K562 (cell line): ENCODE data around the gene SLC6A6. TPM values are rescaled to one million over a fixed set of nuclear protein-coding genes. Genes with fewer than 3 reads are reported as not detected.

Source experiments
- ATAC-seq: fragments of 200-7000 bp; cut with Tn5 transposase; 3 replicates; pipeline ENCODE4 v1.9.1; 2020; ENCODE audit warnings: moderate library complexity
- BruUV-seq: library from RNA; stranded (reverse); fragments of 400-500 nt; replicated peaks from 2 replicates; lab custom pipeline; 2021; lab: Mats Ljungman, UMichigan
- CTCF ChIA-PET: fragments of 300-600 bp; formaldehyde crosslinking; extraction: SDS; loops from one replicate; lab custom pipeline; 2021; ENCODE audit warnings: low intra/inter-chr PET ratio; lab: Yijun Ruan, JAX
- POLR2A ChIA-PET: fragments of 300-600, 350-650 bp; sonication (Branson Sonifier 250); formaldehyde crosslinking; extraction: SDS; loops from one replicate; lab custom pipeline; 2021; ENCODE audit warnings: antibody characterized with exemption, inconsistent platforms; lab: Yijun Ruan, JAX
- DNase-seq, 4 experiments: peaks; one replicate each; pipeline versions ENCODE4 v3.0.0 to v3.0.0-alpha.2; 2011 to 2018; ENCODE audit warnings: low spot score in 3 of 4, mixed read lengths in 3 of 4; ENCODE audit errors: extremely low read depth in 1 of 4
- FAIRE-seq: peaks from 2 replicates; lab custom pipeline; 2011; peaks lifted over from hg19 to GRCh38; lab: Jason Lieb, UNC
- H2AFZ ChIP-seq: 2 replicates; pipeline ENCODE4 v1.6.0; 2011; ENCODE audit warnings: low read depth, low read length, control low read depth, inconsistent platforms
- H3K27ac ChIP-seq: fragments of 200-600 bp; 3 replicates; pipeline ENCODE4 v1.8.0; 2011; ENCODE audit warnings: low read depth, mild to moderate bottlenecking, control low read depth, inconsistent platforms, low read length, moderate library complexity, mixed read lengths; ENCODE audit errors: extremely low read depth
- H3K27me3 ChIP-seq, 2 experiments: fragments of 300-600 bp in 1 of 2; 2 replicates in 1 of 2; 3 replicates in 1 of 2; pipeline versions ENCODE4 v1.6.0 to v1.8.0; 2011; ENCODE audit warnings: inconsistent platforms in 2 of 2, low read length in 2 of 2, mild to moderate bottlenecking in 1 of 2, mixed read lengths in 1 of 2, moderate library complexity in 1 of 2; ENCODE audit not compliant: control insufficient read depth in 2 of 2, insufficient read depth in 2 of 2
- H3K36me3 ChIP-seq: fragments of 300-600 bp; 3 replicates; pipeline ENCODE4 v1.8.0; 2011; ENCODE audit warnings: mild to moderate bottlenecking, low read length, inconsistent platforms; ENCODE audit not compliant: control insufficient read depth, insufficient read depth
- H3K4me1 ChIP-seq, 2 experiments: fragments of 200-600 bp in 1 of 2; replicated peaks in 1 of 2; 2 replicates in 1 of 2; 3 replicates in 1 of 2; pipeline versions ENCODE4 v1.5.1 to v1.8.0; 2011; ENCODE audit warnings: inconsistent platforms in 2 of 2, low read length in 2 of 2, mild to moderate bottlenecking in 1 of 2, mixed read lengths in 1 of 2, moderate library complexity in 1 of 2; ENCODE audit not compliant: control insufficient read depth in 2 of 2, insufficient read depth in 2 of 2
- H3K4me2 ChIP-seq: 2 replicates; pipeline ENCODE4 v1.6.1; 2011; ENCODE audit warnings: low read length, control low read depth, inconsistent platforms, mixed read lengths; ENCODE audit not compliant: insufficient read depth
- H3K4me3 ChIP-seq: fragments of 200-600 bp; sonication (generic), shearing (Covaris generic); 2 replicates; pipeline ENCODE4 v1.5.1; 2016; ENCODE audit warnings: control low read depth, inconsistent platforms
- H3K79me2 ChIP-seq: fragments of 200-600 bp; 3 replicates; pipeline ENCODE4 v1.8.0; 2011; ENCODE audit warnings: low read length, inconsistent platforms; ENCODE audit not compliant: control insufficient read depth, insufficient read depth
- H3K9ac ChIP-seq, 2 experiments: 2 replicates each; pipeline versions ENCODE4 v1.6.0 to v1.6.1; 2011; ENCODE audit warnings: low read depth in 2 of 2, low read length in 2 of 2, control low read depth in 1 of 2, inconsistent platforms in 1 of 2, mild to moderate bottlenecking in 1 of 2, mixed read lengths in 1 of 2; ENCODE audit not compliant: insufficient read depth in 1 of 2
- H3K9me1 ChIP-seq: one replicate; pipeline ENCODE4 v1.6.0; 2011; ENCODE audit warnings: inconsistent platforms, mild to moderate bottlenecking, low read length, moderate library complexity; ENCODE audit not compliant: control insufficient read depth, insufficient read depth
- H3K9me3 ChIP-seq: replicated peaks from 2 replicates; pipeline ENCODE4 v1.5.1; 2011; ENCODE audit warnings: low read depth, low read length, inconsistent platforms; ENCODE audit not compliant: control insufficient read depth, insufficient read depth
- H4K20me1 ChIP-seq: replicated peaks from 2 replicates; pipeline ENCODE4 v1.6.1; 2011; ENCODE audit warnings: low read length, inconsistent platforms, mixed read lengths; ENCODE audit not compliant: control insufficient read depth, insufficient read depth
- ETV6 ChIP-seq, 3 experiments: fragments of 150-350 bp in 1 of 3; sonication (generic) in 1 of 3; formaldehyde crosslinking in 1 of 3; IDR thresholded peaks; 2 replicates each; pipeline versions ENCODE4 v1.6.1 to v1.8.0; 2014 to 2022; ENCODE audit warnings: borderline replicate concordance in 2 of 3, low read depth in 2 of 3, antibody characterized with exemption in 1 of 3, low read length in 1 of 3, mild to moderate bottlenecking in 1 of 3, missing genetic modification reagents in 1 of 3
- HCFC1 ChIP-seq: IDR thresholded peaks from 2 replicates; pipeline ENCODE4 v1.6.1; 2012; ENCODE audit warnings: low read depth, low read length, improper control_type of control experiment
- HMG20B ChIP-seq: fragments of 250-450 bp; sonication (Bioruptor Pico); IDR thresholded peaks from 2 replicates; pipeline ENCODE4 v1.5.0; 2021; ENCODE audit warnings: mild to moderate bottlenecking
- HNRNPLL ChIP-seq: fragments of 200-400 bp; formaldehyde crosslinking; IDR thresholded peaks from 2 replicates; pipeline ENCODE4 v1.6.1; 2017; ENCODE audit warnings: low read length, low read depth, mild to moderate bottlenecking; ENCODE audit not compliant: poor library complexity, severe bottlenecking
- KHSRP ChIP-seq: fragments of 450-650 bp; IDR thresholded peaks from 2 replicates; pipeline ENCODE4 v1.6.1; 2017
- MAFF ChIP-seq: IDR thresholded peaks from 2 replicates; pipeline ENCODE4 v1.6.1; 2012; ENCODE audit warnings: low read length, improper control_type of control experiment
- MEIS2 ChIP-seq: fragments of 450-650 bp; IDR thresholded peaks from 2 replicates; pipeline ENCODE4 v1.6.1; 2014; ENCODE audit warnings: mild to moderate bottlenecking; ENCODE audit not compliant: partially characterized antibody
- PURB ChIP-seq: sonication (generic); formaldehyde crosslinking; IDR thresholded peaks from 2 replicates; pipeline ENCODE4 v1.9.0; 2021; ENCODE audit warnings: low read depth, mild to moderate bottlenecking, missing genetic modification reagents
- RBM39 ChIP-seq: fragments of 200-400 bp; formaldehyde crosslinking; optimal IDR thresholded peaks from 2 replicates; pipeline ENCODE3; 2018; ENCODE audit warnings: low read depth, low read length
- RFX1 ChIP-seq: fragments of 450-650 bp; IDR thresholded peaks from 2 replicates; pipeline ENCODE4 v1.6.1; 2016; ENCODE audit warnings: mild to moderate bottlenecking, moderate library complexity
- SIRT6 ChIP-seq: IDR thresholded peaks from one replicate; pipeline ENCODE4 v1.6.1; 2012; ENCODE audit warnings: low read depth, mild to moderate bottlenecking, control low read depth, inconsistent platforms, low read length, moderate library complexity
- SMAD3 ChIP-seq: fragments of 450-650 bp; formaldehyde crosslinking; conservative IDR thresholded peaks from 2 replicates; pipeline ENCODE4 v1.4.0; 2020; ENCODE audit warnings: mild to moderate bottlenecking
- THRAP3 ChIP-seq: fragments of 450-650 bp; IDR thresholded peaks from 2 replicates; pipeline ENCODE4 v1.6.1; 2016; ENCODE audit warnings: mild to moderate bottlenecking, inconsistent platforms, borderline replicate concordance
- ZKSCAN1 ChIP-seq: fragments of 150-350 bp; IDR thresholded peaks from 2 replicates; pipeline ENCODE4 v1.6.1; 2016; ENCODE audit warnings: low read depth, low read length
- ZKSCAN8 ChIP-seq: fragments of 200-800 bp; sonication (Bioruptor generic); IDR thresholded peaks from 2 replicates; pipeline ENCODE4 v1.6.1; 2016; ENCODE audit warnings: missing genetic modification characterization, missing compliant biosample characterization
- ZNF12 ChIP-seq: sonication (generic); formaldehyde crosslinking; IDR thresholded peaks from 2 replicates; pipeline ENCODE4 v1.4.0; 2020; ENCODE audit warnings: mild to moderate bottlenecking, missing genetic modification reagents
- ZNF589 ChIP-seq: fragments of 200-800 bp; sonication (Bioruptor generic); IDR thresholded peaks from 2 replicates; pipeline ENCODE4 v1.6.1; 2016; ENCODE audit warnings: low read depth, missing genetic modification characterization, missing compliant biosample characterization
- WGBS: fragments of 100-300 bp; shearing (Covaris generic); methylation state at CpG from one replicate; pipeline ENCODE4 v1.1.6; 2016; ENCODE audit warnings: low coverage, mixed read lengths; ENCODE audit not compliant: insufficient coverage; ENCODE audit errors: missing lambda C conversion rate; 5-methylcytosine and 5-hydroxymethylcytosine counted together
- in situ Hi-C: fragments of 300-500 bp; cut with MboI; formaldehyde crosslinking; loops from 4 replicates; pipeline ENCODE4 v1.15.0; 2018; ENCODE audit warnings: inconsistent platforms, mixed read lengths
- intact Hi-C: fragments of 100-400 bp; cut with micrococcal nuclease; formaldehyde crosslinking; loops from 2 replicates; pipeline ENCODE4 v1.14.2; 2022
- polyA plus RNA-seq, 8 experiments: library from polyadenylated mRNA; depleted of rRNA in 4 of 8; stranded (reverse) in 5 of 8; unstranded in 3 of 8; fragments of >200 nt; fragmentation: Nextera tagmentation in 2 of 8; fragmentation: Illumina TruSeq in 1 of 8; extraction: Ambion mirVana in 2 of 8; extraction: Trizol in 1 of 8; gene quantifications; 2 replicates each; pipeline versions ENCODE4 v1.2.1 to v1.2.3, GENCODE V29; 2011 to 2014; ENCODE audit warnings: inconsistent platforms in 1 of 8, missing spikeins in 1 of 8
- total RNA-seq, 7 experiments: library from RNA; depleted of rRNA in 6 of 7; stranded (reverse); fragments of >200 nt in 6 of 7; fragmentation: Illumina TruSeq in 2 of 7; extraction: Trizol in 2 of 7; gene quantifications; 2 replicates each; pipeline versions ENCODE4 v1.2.1 to v1.2.3, GENCODE V29; 2011 to 2021; ENCODE audit warnings: low replicate concordance in 1 of 7
- TF ChIP-seq, protein P1 (sequence below): fragments of 450-650 bp; conservative IDR thresholded peaks from 2 replicates; pipeline ENCODE4 v1.6.1; 2016; ENCODE audit warnings: missing genetic modification characterization, low read depth, mild to moderate bottlenecking, missing compliant biosample characterization, moderate library complexity
- TF ChIP-seq, protein P2 (sequence below): fragments of 450-650 bp; formaldehyde crosslinking; IDR thresholded peaks from 2 replicates; pipeline ENCODE4 v1.4.0; 2020; ENCODE audit warnings: mild to moderate bottlenecking, moderate library complexity
- TF ChIP-seq, protein P3 (sequence below): sonication (generic); formaldehyde crosslinking; IDR thresholded peaks from 2 replicates; pipeline ENCODE4 v1.8.0; 2022; ENCODE audit warnings: mild to moderate bottlenecking, low read depth, missing genetic modification reagents

The SLC6A6 gene
- total and polyA plus RNA-seq, 9 of the 15 experiments (the other 6 are each of a cell fraction or from before 2014, with no cell fraction given), result 12.3 to 203 (median 93.2) TPM

DNA sequence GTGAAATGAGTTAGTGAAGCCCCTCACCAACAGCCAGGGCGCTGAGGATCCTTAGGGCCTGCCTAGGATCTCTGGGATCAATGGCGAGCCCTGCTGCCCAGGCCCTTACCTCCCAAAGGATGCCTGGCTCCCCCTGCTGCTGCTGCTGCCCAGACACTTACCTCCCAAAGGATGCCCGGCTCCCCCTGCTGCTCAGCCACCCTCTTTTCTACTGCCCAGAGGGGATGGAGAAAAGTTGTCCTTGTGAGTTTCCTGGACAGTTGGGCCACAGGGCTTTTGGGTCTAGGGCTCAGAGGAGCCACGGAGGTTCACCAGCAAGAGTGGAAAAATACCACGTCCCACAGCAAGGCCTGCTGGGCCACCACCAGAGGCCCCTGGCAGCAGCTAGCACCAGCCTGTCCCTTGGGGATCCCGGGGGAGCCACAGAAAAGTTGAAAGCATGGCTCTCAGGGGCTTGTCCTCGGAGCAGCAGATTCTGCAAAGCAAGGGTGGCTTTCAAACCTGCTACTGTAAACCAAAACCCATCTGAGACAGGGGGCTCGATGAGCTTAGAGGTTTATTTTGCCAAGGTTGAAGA is 59.4 kb downstream of the SLC6A6 start:
- Histone ChIP-seq H3K4me1 (peaks cover 9 to 12% of the 10 kb centered on the region in 2 experiments; a peak in 3 of 5 replicates), H3K79me2 (no peaks in the 10 kb centered on the region), H3K4me2 (no peak overlapping the region), H3K9me1 (no peaks in the 10 kb centered on the region), H3K36me3 (peaks cover 99% of the 10 kb centered on the region), H3K9me3 (no peaks in the 10 kb centered on the region), H3K27me3 (no peaks in the 10 kb centered on the region), H2AFZ (no peak overlapping the region), H3K27ac (no peak overlapping the region), H3K9ac (peak overlapping the region in 1 of 2 experiments; percentile 38; a peak in 1 of 4 replicates), H3K4me3 (no peak overlapping the region), H4K20me1 (no peaks in the 10 kb centered on the region)
- POLR2A ChIA-PET, result interaction anchor here (1.1 kb wide), 1 partner anchor 186 kb away, joined by 3 read pairs; no protein-coding TSS in a partner anchor
- BruUV-seq, result no TSS peak
- DNase-seq (peak in 3 of 4 experiments; percentile 41 to 51 (median 42)), ATAC-seq (peak; percentile 65), FAIRE-seq (no peak)
- CTCF ChIA-PET, result interaction anchor here (0.6 to 4.7 kb wide), 5 partner anchors 60 to 565 kb away, joined by 4 to 69 read pairs (median 13); no protein-coding TSS in a partner anchor
- in situ Hi-C loops, result loop anchor here (5.0 kb wide), 1 partner anchor 260 kb away; no protein-coding TSS in a partner anchor
- intact Hi-C loops, result loop anchor here (2.0 to 10.0 kb wide), 2 partner anchors 201 to 567 kb away; no protein-coding TSS in a partner anchor
- WGBS, result 83% methylated on average over 8 of the region's 8 CpGs
- TF ChIP-seq MAFF, result no peak
- no peak for TF ChIP-seq KHSRP
- TF ChIP-seq MEIS2, result no peak
- no peak for TF ChIP-seq ZKSCAN1
- no peak for TF ChIP-seq ZNF589 (CRISPR knock-in tag)
- TF ChIP-seq ZNF12, result no peak
- TF ChIP-seq HNRNPLL, result no peak
- TF ChIP-seq THRAP3, result no peak
- TF ChIP-seq HMG20B, result no peak
- no peak for TF ChIP-seq PURB
- TF ChIP-seq, protein P1, sequence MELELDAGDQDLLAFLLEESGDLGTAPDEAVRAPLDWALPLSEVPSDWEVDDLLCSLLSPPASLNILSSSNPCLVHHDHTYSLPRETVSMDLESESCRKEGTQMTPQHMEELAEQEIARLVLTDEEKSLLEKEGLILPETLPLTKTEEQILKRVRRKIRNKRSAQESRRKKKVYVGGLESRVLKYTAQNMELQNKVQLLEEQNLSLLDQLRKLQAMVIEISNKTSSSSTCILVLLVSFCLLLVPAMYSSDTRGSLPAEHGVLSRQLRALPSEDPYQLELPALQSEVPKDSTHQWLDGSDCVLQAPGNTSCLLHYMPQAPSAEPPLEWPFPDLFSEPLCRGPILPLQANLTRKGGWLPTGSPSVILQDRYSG (tag), result no peak
- TF ChIP-seq, protein P2, sequence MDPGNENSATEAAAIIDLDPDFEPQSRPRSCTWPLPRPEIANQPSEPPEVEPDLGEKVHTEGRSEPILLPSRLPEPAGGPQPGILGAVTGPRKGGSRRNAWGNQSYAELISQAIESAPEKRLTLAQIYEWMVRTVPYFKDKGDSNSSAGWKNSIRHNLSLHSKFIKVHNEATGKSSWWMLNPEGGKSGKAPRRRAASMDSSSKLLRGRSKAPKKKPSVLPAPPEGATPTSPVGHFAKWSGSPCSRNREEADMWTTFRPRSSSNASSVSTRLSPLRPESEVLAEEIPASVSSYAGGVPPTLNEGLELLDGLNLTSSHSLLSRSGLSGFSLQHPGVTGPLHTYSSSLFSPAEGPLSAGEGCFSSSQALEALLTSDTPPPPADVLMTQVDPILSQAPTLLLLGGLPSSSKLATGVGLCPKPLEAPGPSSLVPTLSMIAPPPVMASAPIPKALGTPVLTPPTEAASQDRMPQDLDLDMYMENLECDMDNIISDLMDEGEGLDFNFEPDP (CRISPR knock-in tag), result no peak
- TF ChIP-seq, protein P3, sequence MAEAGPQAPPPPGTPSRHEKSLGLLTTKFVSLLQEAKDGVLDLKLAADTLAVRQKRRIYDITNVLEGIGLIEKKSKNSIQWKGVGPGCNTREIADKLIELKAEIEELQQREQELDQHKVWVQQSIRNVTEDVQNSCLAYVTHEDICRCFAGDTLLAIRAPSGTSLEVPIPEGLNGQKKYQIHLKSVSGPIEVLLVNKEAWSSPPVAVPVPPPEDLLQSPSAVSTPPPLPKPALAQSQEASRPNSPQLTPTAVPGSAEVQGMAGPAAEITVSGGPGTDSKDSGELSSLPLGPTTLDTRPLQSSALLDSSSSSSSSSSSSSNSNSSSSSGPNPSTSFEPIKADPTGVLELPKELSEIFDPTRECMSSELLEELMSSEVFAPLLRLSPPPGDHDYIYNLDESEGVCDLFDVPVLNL (CRISPR knock-in tag), result no peak
- no peak for TF ChIP-seq HCFC1
- no peak for TF ChIP-seq RBM39
- no peak for TF ChIP-seq ZKSCAN8
- TF ChIP-seq SMAD3 (CRISPR knock-in tag), result no peak
- no peak for TF ChIP-seq ETV6 (IDR thresholded peaks at IDR 0.05; ENCODE audit: borderline replicate concordance in 1 of 2, low read depth in 2 of 2, low read length in 1 of 2)
- no peak for TF ChIP-seq ETV6 (CRISPR knock-in tag; IDR thresholded peaks at IDR 0.05; ENCODE audit: borderline replicate concordance)
- no peak for TF ChIP-seq RFX1
- no peak for TF ChIP-seq SIRT6
